Measurements from ENCODE around the gene HAL. TPM values are rescaled to one million over a fixed set of nuclear protein-coding genes. Genes with fewer than 3 reads are reported as not detected.

HAL gene
- under 1 TPM; 0.56 to 0.58 TPM for total RNA-seq

- no peaks in the 10 kb centered on the region for H3K9me3 Mint-ChIP-seq
- no peak within 1 kb of the TSS for H3K27ac Mint-ChIP-seq
- H3K36me3 Mint-ChIP-seq: peaks cover 2% of the 10 kb centered on the region
- no peak for DNase-seq
- peaks cover 7% of the 10 kb centered on the region for H3K4me1 Mint-ChIP-seq
- no peak within 1 kb of the TSS for H3K4me3 Mint-ChIP-seq
- H3K27me3 Mint-ChIP-seq: no peaks in the 10 kb centered on the region
These were observed at the start of gene HAL for GRCh38 chr12:95996034-95996658. HAL (minus strand) TSS chr12:95996344; CDS start chr12:95995910, 434 bp downstream.

GRCh38 chr12:96045566-96045965 is 49.4 kb upstream of the HAL start:
- Mint-ChIP-seq H3K27me3 (no peaks in the 10 kb centered on the region), H3K27ac (no peak overlapping the region), H3K4me3 (no peak overlapping the region), H3K36me3 (no peaks in the 10 kb centered on the region), H3K4me1 (peaks cover 43% of the 10 kb centered on the region), H3K9me3 (no peaks in the 10 kb centered on the region)
- no peak for DNase-seq

DNA sequence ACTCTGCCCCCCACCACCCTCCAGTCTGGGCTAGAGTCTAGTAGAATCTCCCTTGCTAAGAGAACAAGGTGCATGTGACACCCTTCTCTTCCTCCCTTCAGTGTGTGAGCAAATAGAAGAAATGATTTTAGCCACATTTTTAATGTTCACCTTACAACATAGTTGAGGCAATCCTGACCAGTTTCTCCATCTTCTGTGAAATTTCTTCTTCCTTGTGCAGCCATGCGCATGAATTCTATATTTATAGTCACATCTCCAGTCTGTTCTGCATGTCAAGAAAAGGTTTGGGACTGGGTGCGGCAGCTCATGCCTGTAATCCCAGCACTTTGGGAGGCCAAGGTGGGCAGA is 48.8 kb upstream of the HAL start:
- no peaks in the 10 kb centered on the region for H3K27me3 Mint-ChIP-seq
- no peak for DNase-seq
- H3K36me3 Mint-ChIP-seq: no peaks in the 10 kb centered on the region
- H3K4me3 Mint-ChIP-seq: no peak overlapping the region
- no peaks in the 10 kb centered on the region for H3K9me3 Mint-ChIP-seq
- peaks cover 43% of the 10 kb centered on the region for H3K4me1 Mint-ChIP-seq
- peak overlapping the region; percentile 17 for H3K27ac Mint-ChIP-seq

DNA sequence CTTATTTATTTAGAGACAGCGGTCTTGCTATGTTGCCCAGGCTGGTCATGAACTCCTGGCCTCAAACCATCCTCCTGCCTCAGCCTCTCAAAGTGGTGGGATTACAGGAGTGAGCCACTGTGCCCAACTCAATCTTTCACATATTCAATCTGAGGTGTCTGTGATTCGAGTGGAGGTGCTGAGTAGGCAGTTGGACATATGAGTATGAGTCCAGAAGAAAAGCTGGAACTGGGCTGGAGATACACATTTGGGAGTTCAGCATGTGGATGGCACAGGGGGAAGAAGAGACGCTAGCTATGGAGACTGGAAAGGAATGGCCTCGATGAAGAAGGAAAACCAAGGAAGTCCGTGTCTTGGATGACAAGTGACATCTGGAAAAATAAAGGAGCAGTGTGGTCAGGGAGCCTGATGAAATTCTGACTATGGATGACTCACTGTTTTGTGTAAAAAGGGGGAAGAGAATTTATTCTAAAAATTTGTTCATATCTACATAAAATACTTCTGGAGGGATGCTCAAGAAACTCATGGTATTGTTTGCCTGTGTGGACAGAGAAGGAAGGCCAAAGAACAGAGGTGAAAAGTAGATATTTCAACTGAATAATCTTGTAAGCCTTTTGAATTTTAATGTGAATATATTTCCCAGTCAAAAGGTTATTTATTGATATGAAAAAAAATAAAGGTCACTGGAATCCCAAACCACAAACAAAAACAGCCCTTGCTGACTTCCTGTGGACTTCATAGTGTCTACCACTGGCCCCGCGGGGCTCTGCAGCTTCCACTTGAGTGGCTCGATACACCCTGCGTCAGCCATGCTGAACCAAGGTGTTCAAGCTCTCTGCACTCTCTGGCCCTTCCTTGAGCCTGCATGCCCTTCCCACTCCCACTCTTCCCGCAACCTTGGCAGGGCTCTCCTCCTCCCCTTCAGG is 48.1 kb upstream of the HAL start:
- Mint-ChIP-seq H3K36me3 (no peaks in the 10 kb centered on the region), H3K4me3 (no peak overlapping the region), H3K4me1 (peaks cover 41% of the 10 kb centered on the region), H3K27ac (peak overlapping the region; percentile 42), H3K27me3 (no peaks in the 10 kb centered on the region), H3K9me3 (no peaks in the 10 kb centered on the region)
- DNase-seq: no peak

DNA sequence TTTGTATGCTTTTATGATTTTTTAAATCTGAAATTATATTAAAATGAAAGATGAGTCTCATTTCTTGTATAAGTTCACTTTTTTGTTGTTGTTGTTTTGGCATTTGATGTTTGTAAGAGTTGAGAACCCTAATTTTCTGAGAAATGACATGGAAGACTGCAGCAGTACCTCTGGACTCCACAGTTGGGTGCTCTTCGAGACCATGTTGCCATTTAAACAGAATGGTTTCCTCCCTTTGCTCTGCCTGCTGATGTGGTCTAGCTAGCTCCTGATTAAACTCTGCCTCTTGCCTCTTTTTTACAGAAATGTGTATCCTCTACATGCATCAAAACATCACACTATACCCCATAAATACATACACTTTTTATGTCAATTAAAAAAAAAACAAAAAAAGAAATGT is 45.0 kb upstream of the HAL start:
- Mint-ChIP-seq H3K27ac (no peak overlapping the region), H3K27me3 (no peaks in the 10 kb centered on the region), H3K4me1 (peaks cover 15% of the 10 kb centered on the region), H3K9me3 (no peaks in the 10 kb centered on the region), H3K4me3 (no peak overlapping the region), H3K36me3 (no peaks in the 10 kb centered on the region)
- no peak for DNase-seq

- Mint-ChIP-seq H3K4me1 (peaks cover 12% of the 10 kb centered on the region), H3K27me3 (no peaks in the 10 kb centered on the region), H3K4me3 (no peak overlapping the region), H3K36me3 (no peaks in the 10 kb centered on the region), H3K27ac (no peak overlapping the region), H3K9me3 (no peaks in the 10 kb centered on the region)
- DNase-seq: no peak
These were observed 44.4 kb upstream of the HAL start for GRCh38 chr12:96040305-96041133.

- Mint-ChIP-seq H3K27me3 (no peaks in the 10 kb centered on the region), H3K4me1 (peaks cover 4% of the 10 kb centered on the region), H3K9me3 (no peaks in the 10 kb centered on the region), H3K27ac (no peak overlapping the region), H3K4me3 (no peak overlapping the region), H3K36me3 (no peaks in the 10 kb centered on the region)
- no peak for DNase-seq
These were observed 43.4 kb upstream of the HAL start for GRCh38 chr12:96039516-96039915.

- Mint-ChIP-seq H3K36me3 (peaks cover 2% of the 10 kb centered on the region), H3K4me1 (peaks cover 13% of the 10 kb centered on the region), H3K27me3 (no peaks in the 10 kb centered on the region), H3K4me3 (no peak overlapping the region), H3K27ac (no peak overlapping the region), H3K9me3 (no peaks in the 10 kb centered on the region)
- DNase-seq: no peak
These were observed 40.8 kb upstream of the HAL start for GRCh38 chr12:96036765-96037455.

GRCh38 chr12:96035283-96036236 is 39.4 kb upstream of the HAL start, which contains the start of gene LTA4H:
LTA4H (minus strand) TSS chr12:96035587; CDS start chr12:96035519, 68 bp downstream.
- no peak within 1 kb of the TSS for H3K27ac Mint-ChIP-seq
- peak; percentile 92 for DNase-seq
- peaks cover 15% of the 10 kb centered on the region for H3K4me1 Mint-ChIP-seq
- peaks cover 2% of the 10 kb centered on the region for H3K36me3 Mint-ChIP-seq
- no peaks in the 10 kb centered on the region for H3K9me3 Mint-ChIP-seq
- H3K27me3 Mint-ChIP-seq: no peaks in the 10 kb centered on the region
- H3K4me3 Mint-ChIP-seq: no peak within 1 kb of the TSS

DNA sequence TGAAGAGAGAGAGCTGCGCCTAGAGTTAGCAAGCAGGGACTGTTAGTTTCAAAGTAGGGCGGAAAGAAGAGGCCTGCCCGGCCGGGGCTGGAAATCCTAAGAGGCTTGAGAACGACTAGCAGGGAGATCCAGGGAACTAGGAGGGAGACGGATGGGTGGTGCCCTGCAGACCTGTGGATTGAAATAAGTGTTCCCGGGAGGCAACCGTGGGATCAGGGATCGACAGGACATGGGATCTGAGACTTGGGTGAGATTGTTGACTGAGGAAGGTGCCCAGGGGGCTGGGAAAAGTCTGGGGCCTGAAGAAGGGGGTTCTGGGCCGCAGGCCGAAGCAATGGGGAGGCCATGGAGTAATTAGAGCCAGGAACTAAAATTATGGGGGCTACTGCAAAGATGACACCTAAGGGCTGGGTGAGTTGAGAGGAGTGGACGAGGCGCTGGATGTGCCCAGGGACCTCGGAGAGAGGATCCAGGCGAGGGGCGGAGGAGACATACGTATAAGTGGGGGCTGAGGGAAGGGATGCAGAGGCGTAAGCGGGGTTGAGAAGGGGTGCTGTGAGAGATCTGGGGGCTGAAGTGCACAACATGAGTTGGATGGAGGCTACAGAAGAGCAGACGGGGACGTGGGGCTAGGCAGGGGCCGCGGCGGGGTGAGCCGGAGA is 38.6 kb upstream of the HAL start:
- H3K36me3 Mint-ChIP-seq: peaks cover 6% of the 10 kb centered on the region
- H3K9me3 Mint-ChIP-seq: no peaks in the 10 kb centered on the region
- no peak overlapping the region for H3K27ac Mint-ChIP-seq
- DNase-seq: peak; percentile 7
- peaks cover 21% of the 10 kb centered on the region for H3K4me1 Mint-ChIP-seq
- no peaks in the 10 kb centered on the region for H3K27me3 Mint-ChIP-seq
- no peak overlapping the region for H3K4me3 Mint-ChIP-seq

DNA sequence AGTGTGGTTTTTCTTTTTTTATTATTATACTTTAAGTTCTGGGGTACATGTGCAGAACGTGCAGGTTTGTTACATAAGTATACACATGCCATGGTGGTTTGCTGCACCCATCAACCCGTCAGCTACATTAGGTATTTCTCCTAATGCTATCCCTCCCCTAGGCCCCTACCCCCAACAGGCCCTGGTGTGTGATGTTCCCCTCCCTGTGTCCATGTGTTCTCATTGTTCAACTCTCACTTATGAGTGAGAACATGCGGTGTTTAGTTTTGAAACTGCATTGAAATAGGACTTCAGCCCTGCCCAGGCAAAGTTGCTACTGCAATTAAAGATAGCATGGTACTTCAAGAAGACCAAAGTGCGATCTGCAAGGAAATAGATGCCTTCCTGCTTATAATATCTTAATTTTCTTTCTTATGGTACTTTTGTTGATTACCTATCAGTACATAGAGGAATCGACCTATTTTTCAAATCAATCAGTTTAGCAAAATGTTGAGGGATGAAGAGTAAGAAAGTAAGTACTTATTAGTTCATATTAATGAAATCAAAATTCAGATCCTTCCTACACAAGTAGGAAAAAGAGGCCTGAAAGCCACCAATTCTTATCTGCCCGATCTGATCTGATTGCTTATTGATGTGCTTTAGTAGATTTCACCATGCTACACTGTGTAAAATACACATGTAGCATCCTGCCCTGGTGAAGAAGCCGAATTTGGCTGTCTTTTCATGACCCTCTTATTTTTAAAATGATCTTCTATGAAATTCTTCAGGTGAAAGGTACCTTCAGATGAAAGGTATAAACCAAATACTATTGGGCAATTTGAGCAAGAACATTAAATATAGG is 37.6 kb upstream of the HAL start:
- no peaks in the 10 kb centered on the region for H3K9me3 Mint-ChIP-seq
- H3K4me3 Mint-ChIP-seq: no peak overlapping the region

GRCh38 chr12:96029826-96030225 is 33.7 kb upstream of the HAL start:
- peaks cover 10% of the 10 kb centered on the region for H3K36me3 Mint-ChIP-seq
- H3K4me3 Mint-ChIP-seq: no peak overlapping the region
- peaks cover 29% of the 10 kb centered on the region for H3K4me1 Mint-ChIP-seq
- no peaks in the 10 kb centered on the region for H3K9me3 Mint-ChIP-seq
- DNase-seq: no peak
- H3K27ac Mint-ChIP-seq: no peak overlapping the region
- no peaks in the 10 kb centered on the region for H3K27me3 Mint-ChIP-seq

More for the DNA sequence above, 37.6 kb upstream of the HAL start:
- H3K36me3 Mint-ChIP-seq: peaks cover 6% of the 10 kb centered on the region
- no peak for DNase-seq
- peaks cover 23% of the 10 kb centered on the region for H3K4me1 Mint-ChIP-seq
- no peak overlapping the region for H3K27ac Mint-ChIP-seq
- no peaks in the 10 kb centered on the region for H3K27me3 Mint-ChIP-seq

GRCh38 chr12:96028538-96028937 is 32.4 kb upstream of the HAL start:
- H3K36me3 Mint-ChIP-seq: peaks cover 14% of the 10 kb centered on the region
- peaks cover 26% of the 10 kb centered on the region for H3K4me1 Mint-ChIP-seq
- no peak overlapping the region for H3K27ac Mint-ChIP-seq
- no peak overlapping the region for H3K4me3 Mint-ChIP-seq
- H3K9me3 Mint-ChIP-seq: no peaks in the 10 kb centered on the region
- no peak for DNase-seq
- H3K27me3 Mint-ChIP-seq: no peaks in the 10 kb centered on the region

All from activated naive CD8-positive, alpha-beta T cell treated with anti-CD3 and anti-CD28 coated beads for 36 hours (primary cell).